Measurements from ENCODE around the gene C19orf67.

DNA sequence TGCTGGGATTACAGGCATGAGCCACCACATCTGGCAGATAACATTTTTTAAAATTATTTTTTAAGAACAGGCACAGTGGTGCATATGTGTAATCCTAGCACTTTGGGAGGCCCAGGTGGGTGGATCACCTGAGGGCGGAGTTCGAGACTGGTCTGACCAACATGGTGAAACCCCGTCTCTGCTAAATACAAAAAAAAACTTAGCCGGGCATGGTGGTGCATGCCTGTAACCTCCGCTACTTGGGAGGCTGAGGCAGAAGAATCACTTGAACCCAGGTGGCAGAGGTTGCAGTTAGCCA is 23.1 kb downstream of the C19orf67 start:
- no peak for TF ChIP-seq EZH2phosphoT487 (IDR thresholded peaks at IDR 0.05; ENCODE audit: low read depth)
- TF ChIP-seq, protein P1, sequence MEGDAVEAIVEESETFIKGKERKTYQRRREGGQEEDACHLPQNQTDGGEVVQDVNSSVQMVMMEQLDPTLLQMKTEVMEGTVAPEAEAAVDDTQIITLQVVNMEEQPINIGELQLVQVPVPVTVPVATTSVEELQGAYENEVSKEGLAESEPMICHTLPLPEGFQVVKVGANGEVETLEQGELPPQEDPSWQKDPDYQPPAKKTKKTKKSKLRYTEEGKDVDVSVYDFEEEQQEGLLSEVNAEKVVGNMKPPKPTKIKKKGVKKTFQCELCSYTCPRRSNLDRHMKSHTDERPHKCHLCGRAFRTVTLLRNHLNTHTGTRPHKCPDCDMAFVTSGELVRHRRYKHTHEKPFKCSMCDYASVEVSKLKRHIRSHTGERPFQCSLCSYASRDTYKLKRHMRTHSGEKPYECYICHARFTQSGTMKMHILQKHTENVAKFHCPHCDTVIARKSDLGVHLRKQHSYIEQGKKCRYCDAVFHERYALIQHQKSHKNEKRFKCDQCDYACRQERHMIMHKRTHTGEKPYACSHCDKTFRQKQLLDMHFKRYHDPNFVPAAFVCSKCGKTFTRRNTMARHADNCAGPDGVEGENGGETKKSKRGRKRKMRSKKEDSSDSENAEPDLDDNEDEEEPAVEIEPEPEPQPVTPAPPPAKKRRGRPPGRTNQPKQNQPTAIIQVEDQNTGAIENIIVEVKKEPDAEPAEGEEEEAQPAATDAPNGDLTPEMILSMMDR (IDR thresholded peaks at IDR 0.05; ENCODE audit: low read depth, low read length), result no peak

Measured in OCI-LY3 (cell line).